Muscle of arm (tissue), 12 donors: ENCODE results near the gene C20orf144. TPM values are rescaled to one million over a fixed set of nuclear protein-coding genes. Genes with fewer than 3 reads are reported as not detected.

Experiments used
- polyA plus RNA-seq, 12 donors: library from polyadenylated mRNA; unstranded; fragments of 120-200 nt; gene quantifications; one replicate each; pipeline ENCODE4 v1.2.1, GENCODE V29; 2013; ENCODE audit not compliant: insufficient read length in 12 of 12

Gene C20orf144
- polyA plus RNA-seq, 12 donors, result 0.10 to 0.34 (median 0.18) TPM; not detected in 3

Other genes starting within 250 kb of the C20orf144 start
- gene SNTA1, start 218.6 kb upstream of the C20orf144 start, polyA plus RNA-seq, result 10 to 100 TPM in 11 of 12 donors, not detected in 1; 11.2 to 41.1 (median 28.4) TPM
- 10 to 100 TPM in 11 of 12 donors, not detected in 1; 11.3 to 32.1 (median 14.0) TPM for gene CBFA2T2, start 172.2 kb upstream of the C20orf144 start, polyA plus RNA-seq
- gene ACTL10, start 4.6 kb downstream of the C20orf144 start, polyA plus RNA-seq, result under 1 TPM in 10 of 12 donors, not detected in 2; 0.12 to 0.36 (median 0.28) TPM
- gene NECAB3, start 12.1 kb downstream of the C20orf144 start, polyA plus RNA-seq, result 10 to 100 TPM in 11 of 12 donors, not detected in 1; 19.0 to 41.9 (median 25.0) TPM
- gene E2F1, start 24.1 kb downstream of the C20orf144 start, polyA plus RNA-seq, result 10 to 100 TPM in 7 of 12 donors, 1 to 10 TPM in 4, not detected in 1; 7.5 to 22.4 (median 11.0) TPM
- 10 to 100 TPM in 7 of 12 donors, 1 to 10 TPM in 4, not detected in 1; 8.1 to 13.0 (median 10.4) TPM for gene PXMP4, start 58.0 kb downstream of the C20orf144 start, polyA plus RNA-seq
- 1 to 10 TPM in 10 of 12 donors, not detected in 2; 2.1 to 4.6 (median 2.7) TPM for gene ZNF341, start 69.7 kb downstream of the C20orf144 start, polyA plus RNA-seq
- 10 to 100 TPM in 11 of 12 donors, not detected in 1; 57.8 to 87.4 (median 65.2) TPM for gene CHMP4B, start 149.0 kb downstream of the C20orf144 start, polyA plus RNA-seq